GM19025 (cell line): ENCODE results near the gene HOXB4.

Experiments used
- ATAC-seq: cut with Tn5 transposase; IDR thresholded peaks from one replicate; pipeline ENCODE4 v1.9.1; 2021; ENCODE audit warnings: mild to moderate bottlenecking, low read depth, moderate library complexity; ENCODE audit not compliant: unreplicated experiment

Gene HOXB4

DNA sequence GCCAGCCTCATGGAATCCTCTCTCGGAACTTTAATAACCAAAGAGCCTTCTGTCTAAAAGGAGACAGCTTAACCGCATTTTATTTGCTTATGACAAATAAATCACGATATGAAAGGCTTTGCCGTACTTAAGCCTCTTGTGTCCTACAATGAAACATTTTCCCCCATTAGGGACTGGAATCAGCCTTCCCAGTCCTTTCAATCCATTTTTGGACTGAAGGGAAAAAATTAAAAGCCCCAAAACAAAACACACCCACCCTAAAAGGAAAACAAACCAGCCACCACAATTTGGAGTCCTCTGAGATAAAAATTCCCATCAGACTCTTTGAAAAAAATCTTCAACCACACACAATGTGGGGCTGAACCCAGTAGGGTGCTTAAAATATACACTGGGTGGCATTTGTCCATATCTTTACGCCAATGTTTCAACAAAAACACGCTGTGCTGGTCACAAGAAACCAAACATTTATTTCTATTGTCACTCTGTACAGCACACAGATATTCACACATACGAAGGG lies 3.0 kb downstream of the HOXB4 start:
- no peak for ATAC-seq

GRCh38 chr17:48574505-48575065 lies 3.6 kb downstream of the HOXB4 start:
- ATAC-seq = no peak

DNA sequence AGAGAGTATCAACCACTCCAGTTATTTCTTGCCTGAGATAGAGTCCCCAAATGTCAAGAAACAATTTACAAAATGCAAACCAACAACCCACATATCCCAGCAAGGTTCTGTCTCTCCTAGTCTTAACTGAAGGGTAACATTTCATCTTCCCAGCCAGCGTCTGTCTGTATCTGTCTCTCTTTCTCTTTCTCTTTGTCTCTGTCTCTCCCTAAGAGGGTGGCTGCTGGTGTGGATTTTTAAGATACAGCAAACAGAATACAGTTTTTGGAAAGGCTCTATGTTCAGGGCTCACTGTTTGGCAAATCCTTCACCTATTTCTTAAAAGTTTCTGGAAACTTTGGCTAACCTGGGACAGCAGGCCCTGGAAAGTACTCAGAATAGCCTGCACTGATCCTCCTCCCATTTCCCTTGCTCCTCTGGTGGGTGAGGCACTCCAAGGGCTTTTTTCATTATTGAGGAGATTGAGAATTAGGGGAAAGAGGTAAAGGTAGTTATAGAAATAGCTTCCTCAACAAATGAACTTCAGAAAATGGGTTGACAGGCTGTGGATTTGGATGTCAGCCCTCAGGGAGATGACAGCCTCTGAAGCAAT lies 6.2 kb downstream of the HOXB4 start:
- no peak for ATAC-seq

DNA sequence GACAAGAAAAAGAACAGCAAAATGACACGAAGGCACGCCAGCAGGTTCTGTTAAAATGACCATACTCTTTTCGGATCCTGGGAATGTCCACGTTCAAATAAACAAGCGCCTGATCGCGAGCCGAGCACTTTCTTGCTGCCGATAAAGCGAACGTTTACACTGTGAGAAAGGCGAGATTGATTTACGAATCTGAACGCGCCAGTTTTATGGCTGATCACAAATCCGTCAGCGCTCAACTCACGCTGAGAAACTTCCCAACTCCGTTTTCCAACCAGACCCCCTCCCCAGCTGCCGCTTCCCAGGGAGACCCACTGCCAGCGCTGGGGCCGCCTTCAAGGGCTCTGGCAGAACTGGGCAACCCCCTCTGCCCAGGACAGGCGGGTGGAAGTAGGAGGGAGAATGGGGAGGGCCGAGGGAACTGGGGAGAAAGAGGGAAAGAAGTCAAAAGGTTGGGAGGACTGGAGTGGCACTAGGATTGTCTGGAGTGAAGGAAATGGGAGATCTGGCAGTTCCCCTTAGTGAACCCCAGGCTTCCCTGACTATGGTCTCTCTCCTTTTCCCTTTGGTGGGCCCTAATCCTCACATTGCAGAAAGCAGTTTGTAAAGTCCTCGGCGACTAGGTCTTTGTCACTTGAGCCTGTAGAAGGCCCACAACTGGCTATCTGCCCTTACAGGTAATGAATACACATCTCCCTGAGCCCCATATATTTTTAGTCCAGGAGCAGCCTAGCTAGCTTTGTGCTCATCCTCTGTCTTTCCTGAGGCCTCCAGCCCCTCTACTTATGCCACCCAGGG lies 6.9 kb downstream of the HOXB4 start:
- no peak for ATAC-seq

GRCh38 chr17:48570325-48571023 lies 7.7 kb downstream of the HOXB4 start:
- ATAC-seq = no peak

DNA sequence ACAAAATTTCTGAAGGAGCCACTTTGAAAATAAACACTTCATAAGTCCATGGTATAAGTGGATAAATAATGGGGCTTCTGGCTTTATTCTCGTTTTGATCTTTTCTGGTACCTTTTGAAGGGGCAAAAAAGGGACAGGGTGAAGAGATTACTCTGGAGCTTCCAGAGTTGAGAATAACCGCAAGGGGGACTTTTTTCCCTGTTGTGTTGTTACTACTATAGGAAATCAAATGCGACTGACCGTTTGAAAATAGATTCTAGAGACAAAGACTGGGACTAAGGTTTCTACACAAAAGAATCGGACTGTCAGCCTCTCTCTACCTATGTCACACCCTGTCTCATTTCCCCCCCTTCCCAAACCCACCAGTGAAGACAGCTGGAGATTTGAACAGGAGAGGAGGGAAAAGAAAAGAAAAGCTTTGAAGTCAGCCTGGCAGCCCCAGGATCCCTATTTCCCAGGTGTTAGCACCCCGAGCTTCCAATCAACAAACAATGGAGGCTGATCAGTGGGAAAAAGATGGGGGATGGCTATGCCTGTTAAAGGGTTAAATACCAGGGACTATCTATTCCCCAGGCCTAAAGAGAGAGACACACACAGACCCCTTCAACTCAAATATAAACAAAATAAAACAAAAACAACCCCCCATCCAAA lies 8.4 kb downstream of the HOXB4 start:
- no peak for ATAC-seq

- ATAC-seq = no peak
Measured at GRCh38 chr17:48569240-48569582, 8.9 kb downstream of the HOXB4 start.

DNA sequence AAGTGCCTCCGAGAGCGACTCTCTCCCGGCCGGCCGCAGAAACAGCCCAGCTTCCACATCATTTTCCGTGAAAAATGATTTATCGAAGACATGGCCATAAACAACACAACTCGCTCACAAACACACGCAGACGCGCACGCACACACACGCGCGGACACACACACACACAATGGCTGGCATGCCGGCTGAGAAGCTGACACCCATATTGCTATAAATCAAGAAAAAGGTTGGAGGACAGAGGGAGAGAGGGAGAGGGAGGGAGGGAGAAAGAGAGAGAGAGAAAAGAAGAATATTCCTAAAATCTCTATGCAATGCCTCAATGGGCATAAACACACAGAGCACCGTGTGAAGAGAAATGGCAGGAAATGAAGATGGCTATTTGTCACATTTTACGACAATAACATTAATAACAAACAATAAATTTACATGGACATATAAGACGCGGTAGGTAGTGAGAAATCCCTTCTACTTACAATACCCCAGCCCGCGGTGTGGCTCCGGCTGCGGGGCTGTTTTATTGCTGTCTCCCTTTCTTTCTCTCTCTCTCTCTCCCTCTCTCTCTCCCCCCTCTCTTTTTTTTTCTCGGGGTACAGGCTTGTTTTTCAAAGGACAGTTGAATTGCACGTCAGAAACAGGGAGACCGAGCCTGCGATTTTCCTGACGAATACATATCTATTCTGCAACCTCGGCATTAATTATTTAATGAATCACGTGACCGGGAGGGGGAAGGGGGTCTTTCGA lies 9.5 kb downstream of the HOXB4 start:
- ATAC-seq = no peak

DNA sequence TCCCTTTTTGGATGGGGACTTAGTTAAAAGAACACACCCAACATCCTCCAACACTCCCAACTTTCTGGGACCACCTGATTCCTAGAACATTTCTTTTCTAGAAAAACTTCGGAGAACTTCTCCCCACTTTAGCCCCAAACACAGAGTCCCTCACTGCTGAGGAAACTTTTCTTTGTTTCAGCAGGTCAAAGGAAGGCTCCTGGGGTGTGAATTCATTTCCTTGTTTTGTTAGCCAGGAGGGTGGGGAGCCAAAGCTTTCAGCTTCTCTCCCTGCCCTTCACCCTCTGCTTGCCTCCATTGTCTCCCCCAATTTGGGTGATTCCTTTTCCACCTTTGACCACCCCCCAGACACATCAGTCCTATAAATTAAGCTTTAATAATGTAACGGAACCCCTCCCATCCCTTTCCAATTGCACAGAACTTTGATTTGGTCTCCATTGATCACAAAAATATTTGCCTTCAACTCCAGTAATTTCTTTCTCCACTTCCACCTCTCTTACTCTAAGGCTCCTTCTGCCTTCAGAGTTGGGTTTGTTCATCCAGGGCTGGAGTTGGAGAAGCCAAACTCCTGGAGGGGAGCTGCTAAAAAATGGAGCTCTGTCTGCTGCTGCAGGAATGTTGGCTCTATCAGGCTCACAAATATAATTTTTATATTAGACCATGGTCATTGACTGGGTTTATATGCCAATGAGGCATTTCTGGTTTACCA lies 10.3 kb downstream of the HOXB4 start:
- no peak for ATAC-seq

- ATAC-seq = no peak
Measured at GRCh38 chr17:48567209-48567608, 10.9 kb downstream of the HOXB4 start.

GRCh38 chr17:48566717-48567116 lies 11.4 kb downstream of the HOXB4 start:
- ATAC-seq = no peak

- ATAC-seq = no peak
Measured at GRCh38 chr17:48565925-48566710, 12.0 kb downstream of the HOXB4 start.

DNA sequence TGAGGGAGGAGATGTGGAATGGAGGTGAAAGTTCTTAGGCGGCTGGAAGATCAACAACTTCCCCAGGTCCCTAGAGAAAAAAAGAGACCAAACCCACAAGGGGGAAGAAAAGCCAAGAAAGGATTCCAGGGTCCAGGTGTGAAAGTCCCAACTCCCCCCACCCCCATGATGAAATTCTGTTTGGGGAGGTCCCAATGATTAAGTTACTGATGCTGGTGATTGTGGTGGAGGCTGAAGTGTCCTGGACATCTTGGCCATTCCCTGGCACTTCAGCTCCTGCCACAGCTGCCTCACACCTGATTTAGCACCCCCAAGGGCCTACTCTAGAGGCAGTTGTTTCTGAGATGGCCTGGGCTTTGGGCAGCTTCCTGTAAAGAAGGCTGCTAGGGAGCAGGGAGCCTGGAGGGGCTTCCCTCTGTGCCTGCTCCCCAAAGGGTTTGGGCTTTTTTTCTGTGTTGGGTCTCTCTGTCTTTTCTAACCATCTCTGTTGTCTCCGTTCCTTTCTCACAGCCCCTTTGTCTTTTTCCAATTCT lies 13.1 kb downstream of the HOXB4 start:
- no peak for ATAC-seq

- ATAC-seq = no peak
Measured at GRCh38 chr17:48564188-48565021, 13.7 kb downstream of the HOXB4 start.

DNA sequence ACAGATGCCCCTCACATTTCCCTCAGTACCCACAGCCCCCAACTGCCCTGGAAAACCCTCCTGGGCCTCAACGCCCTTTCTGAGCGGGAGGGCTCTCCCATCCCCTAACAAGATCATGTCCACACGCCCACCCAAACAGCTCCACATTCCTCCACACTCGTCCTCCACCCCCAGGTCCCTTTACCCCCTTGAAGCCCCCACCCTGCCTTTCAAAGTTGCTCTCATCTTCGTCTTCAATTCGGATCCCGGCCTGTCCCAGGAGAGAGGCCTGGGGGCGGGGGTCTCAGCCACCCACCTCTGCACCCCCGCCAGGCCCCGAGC lies 14.3 kb downstream of the HOXB4 start:
- no peak for ATAC-seq

DNA sequence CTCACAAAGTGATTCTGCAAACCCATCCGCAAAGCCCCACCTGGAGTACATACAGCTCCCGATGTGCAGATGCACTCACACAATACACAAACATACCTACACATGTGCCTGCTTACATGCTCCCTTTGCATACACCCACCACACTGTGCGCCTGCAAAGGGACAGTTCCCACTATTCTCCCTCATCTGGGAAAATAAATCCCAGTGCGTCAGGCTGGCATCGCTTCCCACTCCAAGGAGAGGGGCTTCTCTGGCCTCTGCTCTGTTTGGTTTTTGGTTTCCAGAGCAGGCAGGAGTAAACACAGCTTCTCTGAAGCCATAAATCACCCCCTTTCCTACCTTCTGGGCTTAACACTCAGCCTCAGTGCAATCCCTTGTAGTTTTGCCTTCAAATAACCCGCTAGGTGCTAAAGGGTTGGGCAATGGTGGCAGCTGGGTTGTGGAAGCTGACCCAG lies 14.7 kb downstream of the HOXB4 start:
- ATAC-seq = no peak

DNA sequence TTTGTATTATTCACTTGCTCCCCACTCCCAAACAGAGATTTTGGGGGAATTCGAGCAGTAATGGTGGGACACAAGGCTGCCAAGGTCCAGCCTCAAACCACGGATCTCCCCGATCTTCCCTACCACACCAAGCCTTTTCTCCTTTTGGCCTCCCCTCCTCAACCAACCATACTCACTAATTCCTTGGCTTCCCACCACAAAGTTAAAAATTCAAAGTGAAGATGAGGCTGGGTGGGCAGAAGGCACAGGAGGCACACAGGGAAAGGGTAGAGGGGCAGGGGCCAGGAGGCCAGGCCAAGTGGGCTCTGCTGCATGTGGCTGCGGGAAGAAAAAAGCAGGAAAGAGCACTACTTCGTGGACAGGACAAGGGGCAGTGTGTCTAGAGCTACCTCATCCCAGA lies 15.2 kb downstream of the HOXB4 start:
- ATAC-seq = no peak
